ENCODE measurements around the gene HBE1. TPM values are rescaled to one million over a fixed set of nuclear protein-coding genes. Genes with fewer than 3 reads are reported as not detected.

HBE1 gene
- total and polyA plus RNA-seq, 9 of the 15 experiments (the other 6 are each of a cell fraction or from before 2014, with no cell fraction given), result 612 to 10,250 (median 2,181) TPM

DNA sequence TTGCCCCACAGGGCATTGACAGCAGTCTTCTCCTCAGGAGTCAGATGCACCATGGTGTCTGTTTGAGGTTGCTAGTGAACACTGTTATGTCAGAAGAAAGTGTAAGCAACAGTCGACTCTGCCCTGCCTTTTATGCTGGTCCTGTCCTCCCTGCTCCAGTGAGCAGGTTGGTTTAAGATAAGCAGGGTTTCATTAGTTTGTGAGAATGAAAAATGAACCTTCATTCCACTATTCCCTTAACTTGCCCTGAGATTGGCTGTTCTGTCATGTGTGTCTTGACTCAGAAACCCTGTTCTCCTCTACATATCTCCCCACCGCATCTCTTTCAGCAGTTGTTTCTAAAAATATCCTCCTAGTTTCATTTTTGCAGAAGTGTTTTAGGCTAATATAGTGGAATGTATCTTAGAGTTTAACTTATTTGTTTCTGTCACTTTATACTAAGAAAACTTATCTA, 35.3 kb downstream of the HBE1 start, which contains the start of gene HBD (continued):
- TF ChIP-seq JUND (IDR thresholded peaks at IDR 0.05; ENCODE audit: borderline replicate concordance, low read depth, low read length), result peak; percentile 51; the same call in 1 of the 2 replicates
- peak; percentile 57; the same call in 2 of the 3 replicates for TF ChIP-seq JUND (tag; IDR thresholded peaks at IDR 0.05; ENCODE audit: borderline replicate concordance, low read depth, low read length)
- TF ChIP-seq SRSF1 (IDR thresholded peaks at IDR 0.05; ENCODE audit: low read depth, low read length), result no peak
- TF ChIP-seq RUNX1 (IDR thresholded peaks at IDR 0.05; ENCODE audit: low read depth), result no peak
- no peak for TF ChIP-seq ZNF551 (CRISPR knock-in tag; IDR thresholded peaks at IDR 0.05)
- TF ChIP-seq FOXJ2 (tag; IDR thresholded peaks at IDR 0.05), result no peak
- no peak for TF ChIP-seq POU5F1 (IDR thresholded peaks at IDR 0.05; ENCODE audit: borderline replicate concordance, low read depth, low read length, partially characterized antibody)
- no peak for TF ChIP-seq OTX1 (CRISPR knock-in tag; IDR thresholded peaks at IDR 0.05)

DNA sequence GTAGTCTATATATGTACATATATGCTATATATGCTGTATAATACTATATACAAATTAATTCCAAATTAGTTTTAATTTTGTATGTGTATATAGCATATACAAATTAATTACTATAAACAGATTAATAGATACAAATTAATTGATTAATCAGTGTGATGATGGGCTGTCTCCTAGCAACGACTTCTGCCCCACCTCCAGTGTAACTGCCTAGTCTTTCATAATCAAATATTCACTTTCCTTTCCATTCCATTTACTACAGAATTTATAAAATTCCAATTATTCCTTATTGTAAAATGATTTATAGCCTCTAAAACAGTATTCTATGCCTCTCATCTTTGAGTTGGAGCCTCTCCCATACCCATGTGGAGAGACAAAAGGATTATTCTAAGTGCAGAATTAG, 36.4 kb downstream of the HBE1 start:
- CTCF ChIA-PET (ENCODE audit: low intra/inter-chr PET ratio), result no interaction called here
- Histone ChIP-seq H4K20me1 (replicated peaks; ENCODE audit: control insufficient read depth, insufficient read depth, low read length) (no peaks in the 10 kb centered on the region), H3K36me3 (ENCODE audit: control insufficient read depth, insufficient read depth, low read length) (no peaks in the 10 kb centered on the region; the same call in 2 of the 3 replicates), H3K79me2 (ENCODE audit: control insufficient read depth, insufficient read depth, low read length) (no peaks in the 10 kb centered on the region; the same call in 2 of the 3 replicates), H3K4me3 (no peak overlapping the region), H3K9me1 (ENCODE audit: control insufficient read depth, insufficient read depth, low read length) (no peaks in the 10 kb centered on the region), H3K9ac (ENCODE audit: insufficient read depth in 1 of 2, low read depth in 2 of 2, low read length in 2 of 2) (no peak overlapping the region), H3K4me1 (replicated peaks in 1 of 2; ENCODE audit: control insufficient read depth in 2 of 2, insufficient read depth in 2 of 2, low read length in 2 of 2) (peaks cover 11 to 36% of the 10 kb centered on the region in 2 experiments), H3K4me2 (ENCODE audit: insufficient read depth, low read length) (no peak overlapping the region), H3K27ac (ENCODE audit: extremely low read depth, low read depth, low read length) (no peak overlapping the region), H3K27me3 (ENCODE audit: control insufficient read depth in 2 of 2, insufficient read depth in 2 of 2, low read length in 2 of 2) (no peaks in the 10 kb centered on the region), H3K9me3 (replicated peaks; ENCODE audit: control insufficient read depth, insufficient read depth, low read depth, low read length) (no peaks in the 10 kb centered on the region), H2AFZ (ENCODE audit: low read depth, low read length) (no peak overlapping the region)
- no peak for FAIRE-seq
- POLR2A ChIA-PET, result interaction anchor here (1.3 kb wide), 1 partner anchor 9 kb away, joined by 10 read pairs; no protein-coding TSS in a partner anchor
- intact Hi-C loops (cut with micrococcal nuclease) (no loop called here), in situ Hi-C loops (cut with MboI) (no loop called here)
- WGBS (ENCODE audit: insufficient coverage, low coverage, missing lambda C conversion rate), result 82% methylated on average over 1 of the region's 1 CpG
- TF ChIP-seq DACH1 (IDR thresholded peaks at IDR 0.05; ENCODE audit: partially characterized antibody) (peak; percentile 56), RFX1 (IDR thresholded peaks at IDR 0.05) (peak; percentile 53), EHMT2 (IDR thresholded peaks at IDR 0.05) (no peak)
- no peak for DNase-seq (ENCODE audit: extremely low read depth in 1 of 4, low spot score in 3 of 4)
- ATAC-seq, result no peak
- no TSS peak for BruUV-seq (replicated peaks)

Data from K562 (cell line).